ENCODE measurements around the gene ATXN1. TPM values are rescaled to one million over a fixed set of nuclear protein-coding genes. Genes with fewer than 3 reads are reported as not detected.

Gene ATXN1
- total RNA-seq, 1 donor from 2014 or later: 64.5 TPM

DNA sequence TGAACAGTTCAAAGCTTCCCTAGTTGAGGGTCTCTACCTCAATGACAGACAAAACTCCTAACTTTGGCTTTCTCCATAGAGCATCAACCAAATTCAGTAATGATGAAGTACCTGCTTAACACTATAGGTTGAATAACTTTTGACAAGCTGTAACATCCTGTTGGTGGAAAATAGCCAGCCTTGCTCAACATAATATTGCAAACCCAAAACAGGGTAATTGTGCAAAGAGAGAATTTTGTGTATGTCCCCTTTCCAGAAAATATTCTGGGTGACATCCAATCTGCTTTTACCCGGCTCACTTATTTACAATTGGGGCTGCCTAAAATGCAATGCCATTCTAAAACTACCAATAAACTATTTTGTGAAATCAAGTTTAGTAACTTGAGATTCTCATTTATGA, 72.8 kb downstream of the ATXN1 start:
- peaks cover 50% of the 10 kb centered on the region for H3K4me1 Mint-ChIP-seq (ENCODE audit: low read depth)
- DNase-seq (ENCODE audit: low spot score): no peak
- H3K4me3 Mint-ChIP-seq (ENCODE audit: unreplicated experiment): no peak overlapping the region
- peak overlapping the region; percentile 55 for H3K27ac Mint-ChIP-seq (ENCODE audit: unreplicated experiment)
- H3K9me3 Mint-ChIP-seq (ENCODE audit: low read depth): no peaks in the 10 kb centered on the region
- H3K36me3 Mint-ChIP-seq (ENCODE audit: low read depth): peaks cover 2% of the 10 kb centered on the region
- TF ChIP-seq CTCF (IDR thresholded peaks at IDR 0.05): no peak
- no peaks in the 10 kb centered on the region for H3K27me3 Mint-ChIP-seq (ENCODE audit: low read depth)

DNA sequence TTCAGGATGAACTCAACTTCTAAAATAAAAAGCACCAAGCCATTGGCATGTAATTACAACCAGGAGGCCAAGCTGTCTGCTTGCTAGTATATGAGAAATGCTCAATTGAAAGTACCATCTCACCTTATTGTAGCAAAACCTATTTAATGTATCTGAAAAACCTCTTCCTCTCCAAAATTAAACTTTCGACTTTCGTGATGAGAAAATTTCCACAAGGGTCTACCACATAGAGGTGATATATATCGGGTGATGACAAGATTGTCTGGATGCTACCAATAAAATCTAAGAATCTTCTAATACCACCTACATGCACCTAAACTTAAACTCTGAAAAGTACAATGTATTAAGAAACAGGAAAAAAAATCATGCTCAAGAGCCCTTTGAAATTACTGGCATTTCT, 74.2 kb downstream of the ATXN1 start:
- Mint-ChIP-seq H3K27me3 (ENCODE audit: low read depth) (no peaks in the 10 kb centered on the region), H3K36me3 (ENCODE audit: low read depth) (peaks cover 2% of the 10 kb centered on the region), H3K4me1 (ENCODE audit: low read depth) (peaks cover 59% of the 10 kb centered on the region), H3K27ac (ENCODE audit: unreplicated experiment) (peak overlapping the region; percentile 28), H3K9me3 (ENCODE audit: low read depth) (no peaks in the 10 kb centered on the region), H3K4me3 (ENCODE audit: unreplicated experiment) (no peak overlapping the region)
- DNase-seq (ENCODE audit: low spot score): no peak
- no peak for TF ChIP-seq CTCF (IDR thresholded peaks at IDR 0.05)

GRCh38 chr6:16684896-16685554, 76.2 kb downstream of the ATXN1 start:
- no peak overlapping the region for H3K4me3 Mint-ChIP-seq (ENCODE audit: unreplicated experiment)
- no peaks in the 10 kb centered on the region for H3K9me3 Mint-ChIP-seq (ENCODE audit: low read depth)
- no peaks in the 10 kb centered on the region for H3K36me3 Mint-ChIP-seq (ENCODE audit: low read depth)
- DNase-seq (ENCODE audit: low spot score): no peak
- H3K4me1 Mint-ChIP-seq (ENCODE audit: low read depth): peaks cover 67% of the 10 kb centered on the region
- H3K27me3 Mint-ChIP-seq (ENCODE audit: low read depth): no peaks in the 10 kb centered on the region
- TF ChIP-seq CTCF (IDR thresholded peaks at IDR 0.05): no peak
- peak overlapping the region; percentile 22 for H3K27ac Mint-ChIP-seq (ENCODE audit: unreplicated experiment)

DNA sequence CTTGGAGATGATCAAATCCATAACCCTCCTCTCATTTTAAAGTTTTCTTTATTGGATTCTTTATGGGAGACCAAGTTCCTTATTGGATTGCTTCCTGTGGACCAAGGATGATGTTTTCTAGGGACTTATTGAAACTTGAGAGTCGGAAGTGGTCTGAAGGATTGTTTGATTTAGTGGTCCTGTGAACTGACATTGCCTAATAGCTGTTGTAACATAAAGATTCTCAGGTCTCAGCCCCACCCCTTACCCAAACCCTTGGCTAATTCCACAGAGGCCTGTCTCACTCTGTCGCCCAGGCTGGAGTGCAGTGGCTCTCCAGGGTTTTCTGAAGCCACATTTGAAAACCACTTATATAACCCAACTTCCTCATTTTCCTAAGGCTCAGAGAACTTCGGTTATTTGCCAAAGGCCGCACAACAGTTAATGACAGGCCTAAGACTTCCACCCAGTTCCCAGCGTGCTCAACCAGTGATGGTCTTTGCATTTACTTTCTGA, 77.0 kb downstream of the ATXN1 start:
- H3K27ac Mint-ChIP-seq (ENCODE audit: unreplicated experiment): peak overlapping the region; percentile 82
- no peak overlapping the region for H3K4me3 Mint-ChIP-seq (ENCODE audit: unreplicated experiment)
- no peak for DNase-seq (ENCODE audit: low spot score)
- no peaks in the 10 kb centered on the region for H3K9me3 Mint-ChIP-seq (ENCODE audit: low read depth)
- no peaks in the 10 kb centered on the region for H3K36me3 Mint-ChIP-seq (ENCODE audit: low read depth)
- TF ChIP-seq CTCF (IDR thresholded peaks at IDR 0.05): no peak
- peaks cover 61% of the 10 kb centered on the region for H3K4me1 Mint-ChIP-seq (ENCODE audit: low read depth)
- H3K27me3 Mint-ChIP-seq (ENCODE audit: low read depth): no peaks in the 10 kb centered on the region

DNA sequence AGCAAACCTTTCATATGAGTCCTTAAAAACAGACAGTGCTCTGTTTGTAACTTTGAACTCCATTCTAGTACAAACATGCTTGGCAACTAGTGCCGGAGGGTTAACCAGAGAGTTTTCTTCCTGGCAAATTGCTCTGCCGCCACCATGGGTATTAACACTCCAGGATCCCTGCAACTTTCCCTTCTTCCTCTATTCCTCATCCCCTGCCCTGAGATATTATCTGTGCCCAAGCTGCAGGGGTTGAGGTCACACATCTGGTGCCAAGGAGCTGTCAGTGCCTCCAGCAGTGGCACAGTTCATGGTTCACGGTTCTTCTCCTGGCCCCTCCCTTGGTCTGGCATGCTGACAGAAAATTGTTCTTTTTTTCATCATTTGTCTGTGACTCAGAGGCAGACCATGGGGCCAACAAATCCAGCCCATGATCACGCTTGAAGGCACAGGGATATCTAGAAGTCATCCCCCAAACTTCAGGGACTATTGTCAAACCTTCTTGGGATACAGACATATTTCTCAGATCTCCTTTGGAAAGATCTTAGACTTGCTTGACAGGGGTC, 77.5 kb downstream of the ATXN1 start:
- H3K36me3 Mint-ChIP-seq (ENCODE audit: low read depth): no peaks in the 10 kb centered on the region
- no peak overlapping the region for H3K4me3 Mint-ChIP-seq (ENCODE audit: unreplicated experiment)
- no peaks in the 10 kb centered on the region for H3K9me3 Mint-ChIP-seq (ENCODE audit: low read depth)
- peak overlapping the region; percentile 82 for H3K27ac Mint-ChIP-seq (ENCODE audit: unreplicated experiment)
- no peak for DNase-seq (ENCODE audit: low spot score)
- no peaks in the 10 kb centered on the region for H3K27me3 Mint-ChIP-seq (ENCODE audit: low read depth)
- no peak for TF ChIP-seq CTCF (IDR thresholded peaks at IDR 0.05)
- H3K4me1 Mint-ChIP-seq (ENCODE audit: low read depth): peaks cover 56% of the 10 kb centered on the region

Measured in chondrocyte (in vitro differentiated cells).